ENCODE data around the gene TMEM255A. TPM values are rescaled to one million over a fixed set of nuclear protein-coding genes. Genes with fewer than 3 reads are reported as not detected.

Gene TMEM255A
- total and polyA plus RNA-seq, 2 experiments from 2014 or later: 0.21 to 0.28 TPM

DNA sequence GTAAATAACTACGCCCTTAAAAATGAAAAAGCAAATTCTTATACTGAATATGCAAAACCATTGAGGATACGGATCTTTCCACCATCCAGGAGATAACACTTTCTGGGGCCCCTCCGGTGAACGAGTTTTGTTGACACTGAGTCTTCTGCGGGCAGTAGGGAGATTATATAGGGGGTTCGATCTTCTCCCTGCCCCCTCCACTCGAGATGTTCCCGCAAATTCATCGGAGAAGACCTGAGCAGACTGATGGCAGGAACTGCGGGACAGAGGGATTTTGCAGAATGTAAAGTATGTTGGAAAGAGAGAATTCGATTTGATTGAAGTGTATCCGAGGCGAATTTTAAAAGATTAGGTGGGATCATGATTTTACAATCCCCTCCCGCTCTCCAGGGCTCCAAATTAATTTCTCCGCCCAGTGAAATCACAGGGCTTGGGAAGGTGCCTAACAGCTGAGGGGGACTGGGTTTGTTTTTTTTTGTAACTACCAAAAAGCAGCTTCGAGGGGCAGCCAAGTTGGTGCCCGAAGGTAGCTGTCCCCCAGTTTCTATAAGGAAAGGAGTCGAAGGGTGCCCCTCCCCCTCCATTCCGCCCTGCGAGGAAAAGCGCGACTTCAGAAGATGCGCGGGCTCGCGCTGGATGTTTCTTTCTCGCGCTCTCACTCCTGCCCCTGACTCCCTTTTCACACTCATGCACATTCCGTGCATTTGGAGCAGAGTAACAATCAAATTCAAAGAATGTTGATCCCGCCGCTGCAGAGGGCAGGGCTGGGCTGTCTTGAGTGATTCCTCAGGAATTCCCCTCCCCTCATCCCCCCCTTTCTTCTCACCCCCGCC lies 1.2 kb downstream of the TMEM255A start (continued):
- TF ChIP-seq ZNF462 (CRISPR knock-in tag; IDR thresholded peaks at IDR 0.05) (no peak), CREB1 (CRISPR knock-in tag; IDR thresholded peaks at IDR 0.05; ENCODE audit: low read depth) (no peak), NANOG (IDR thresholded peaks at IDR 0.05; ENCODE audit: borderline replicate concordance) (no peak), EZH2phosphoT487 (IDR thresholded peaks at IDR 0.05; ENCODE audit: unreplicated experiment) (no peak), JUNB (IDR thresholded peaks at IDR 0.05; ENCODE audit: unreplicated experiment) (no peak), ETS1 (IDR thresholded peaks at IDR 0.05) (no peak)
- TF ChIP-seq, protein P1, sequence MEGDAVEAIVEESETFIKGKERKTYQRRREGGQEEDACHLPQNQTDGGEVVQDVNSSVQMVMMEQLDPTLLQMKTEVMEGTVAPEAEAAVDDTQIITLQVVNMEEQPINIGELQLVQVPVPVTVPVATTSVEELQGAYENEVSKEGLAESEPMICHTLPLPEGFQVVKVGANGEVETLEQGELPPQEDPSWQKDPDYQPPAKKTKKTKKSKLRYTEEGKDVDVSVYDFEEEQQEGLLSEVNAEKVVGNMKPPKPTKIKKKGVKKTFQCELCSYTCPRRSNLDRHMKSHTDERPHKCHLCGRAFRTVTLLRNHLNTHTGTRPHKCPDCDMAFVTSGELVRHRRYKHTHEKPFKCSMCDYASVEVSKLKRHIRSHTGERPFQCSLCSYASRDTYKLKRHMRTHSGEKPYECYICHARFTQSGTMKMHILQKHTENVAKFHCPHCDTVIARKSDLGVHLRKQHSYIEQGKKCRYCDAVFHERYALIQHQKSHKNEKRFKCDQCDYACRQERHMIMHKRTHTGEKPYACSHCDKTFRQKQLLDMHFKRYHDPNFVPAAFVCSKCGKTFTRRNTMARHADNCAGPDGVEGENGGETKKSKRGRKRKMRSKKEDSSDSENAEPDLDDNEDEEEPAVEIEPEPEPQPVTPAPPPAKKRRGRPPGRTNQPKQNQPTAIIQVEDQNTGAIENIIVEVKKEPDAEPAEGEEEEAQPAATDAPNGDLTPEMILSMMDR (conservative IDR thresholded peaks at IDR 0.05; ENCODE audit: low read depth in 2 of 2): no peak
